ENCODE results near the gene GARS1. TPM values are rescaled to one million over a fixed set of nuclear protein-coding genes. Genes with fewer than 3 reads are reported as not detected.

Gene GARS1
- total RNA-seq, 2 experiments from 2014 or later: 178 to 375 TPM

GRCh38 chr7:30683306-30683705 lies 88.6 kb downstream of the GARS1 start:
- CTCF ChIA-PET (ENCODE audit: unreplicated experiment): no interaction called here
- POLR2A ChIA-PET: no interaction called here
- no peaks in the 10 kb centered on the region for H3K36me3 ChIP-seq (ENCODE audit: insufficient read depth, low read length)

More at GRCh38 chr7:30683306-30683705, 88.6 kb downstream of the GARS1 start:
- no peak for TF ChIP-seq EZH2phosphoT487 (IDR thresholded peaks at IDR 0.05; ENCODE audit: borderline replicate concordance, low read depth, low read length)
- no peak for TF ChIP-seq CTCF (conservative IDR thresholded peaks at IDR 0.05; ENCODE audit: low read length)
- H3K27ac ChIP-seq (ENCODE audit: low read depth, low read length, poor library complexity, severe bottlenecking): no peak overlapping the region
- H2AFZ ChIP-seq (ENCODE audit: low read length): no peak overlapping the region
- no peaks in the 10 kb centered on the region for H3K9me3 ChIP-seq (ENCODE audit: low read length)
- no peaks in the 10 kb centered on the region for H4K20me1 ChIP-seq (ENCODE audit: insufficient read depth, low read length)
- H3K9me2 ChIP-seq (ENCODE audit: insufficient read depth, low read length): no peaks in the 10 kb centered on the region
- BruUV-seq (replicated peaks): no TSS peak
- H3K79me2 ChIP-seq (ENCODE audit: insufficient read depth, low read depth, low read length): no peaks in the 10 kb centered on the region
- H3K4me1 ChIP-seq (ENCODE audit: insufficient read depth, low read length, poor library complexity, severe bottlenecking): no peaks in the 10 kb centered on the region
- no peak overlapping the region for H3K4me2 ChIP-seq (ENCODE audit: low read length)
- DNase-seq (ENCODE audit: low spot score): no peak
- intact Hi-C loops (cut with micrococcal nuclease; ENCODE audit: unreplicated experiment): no loop called here
- no peak overlapping the region for H3K4me3 ChIP-seq (ENCODE audit: low read depth, low read length, poor library complexity, severe bottlenecking)

Other genes starting within 250 kb of the GARS1 start
- gene NOD1, start 116.1 kb upstream of the GARS1 start, total RNA-seq (2014; rRNA removed; shearing (Covaris generic)): 8.4 and 9.5 TPM in 2 replicates
- 10.3 and 11.9 TPM in 2 replicates for gene NOD1, start 116.1 kb upstream of the GARS1 start, total RNA-seq (2022)
- gene GGCT, start 90.0 kb upstream of the GARS1 start, total RNA-seq (2014; rRNA removed; shearing (Covaris generic)): 70.3 and 81.7 TPM in 2 replicates
- gene GGCT, start 90.0 kb upstream of the GARS1 start, total RNA-seq (2022): 81.3 and 84.5 TPM in 2 replicates
- not detected in 2 replicates for gene CRHR2, start 87.6 kb downstream of the GARS1 start, total RNA-seq (2014; rRNA removed; shearing (Covaris generic))
- gene CRHR2, start 87.6 kb downstream of the GARS1 start, total RNA-seq (2022): not detected in 2 replicates
- gene INMT, start 157.3 kb downstream of the GARS1 start, total RNA-seq (2014; rRNA removed; shearing (Covaris generic)): not detected in 2 replicates
- 0.15 and 0.32 TPM in 2 replicates for gene INMT, start 157.3 kb downstream of the GARS1 start, total RNA-seq (2022)
- gene MINDY4, start 176.5 kb downstream of the GARS1 start, total RNA-seq (2014; rRNA removed; shearing (Covaris generic)): not detected in 2 replicates
- gene MINDY4, start 176.5 kb downstream of the GARS1 start, total RNA-seq (2022): 0.86 and 1.4 TPM in 2 replicates